ENCODE measurements around the gene ATP6V0B.

Gene ATP6V0B

GRCh38 chr1:43981135-43981491 lies 6.4 kb downstream of the ATP6V0B start:
- TF ChIP-seq CTCF (conservative IDR thresholded peaks at IDR 0.05; ENCODE audit: low read length), result no peak
- peak overlapping the region; percentile 79 for H3K4me3 ChIP-seq (ENCODE audit: low read length)
- DNase-seq (ENCODE audit: low read depth), result no peak

- no peak for TF ChIP-seq CTCF (conservative IDR thresholded peaks at IDR 0.05; ENCODE audit: low read length)
- DNase-seq (ENCODE audit: low read depth), result no peak
- no peak overlapping the region for H3K4me3 ChIP-seq (ENCODE audit: low read length)
Observed at GRCh38 chr1:43981636-43982035, 6.9 kb downstream of the ATP6V0B start.

GRCh38 chr1:43982241-43982640 lies 7.5 kb downstream of the ATP6V0B start:
- H3K4me3 ChIP-seq (ENCODE audit: low read length), result no peak overlapping the region
- DNase-seq (ENCODE audit: low read depth), result no peak
- no peak for TF ChIP-seq CTCF (conservative IDR thresholded peaks at IDR 0.05; ENCODE audit: low read length)

DNA sequence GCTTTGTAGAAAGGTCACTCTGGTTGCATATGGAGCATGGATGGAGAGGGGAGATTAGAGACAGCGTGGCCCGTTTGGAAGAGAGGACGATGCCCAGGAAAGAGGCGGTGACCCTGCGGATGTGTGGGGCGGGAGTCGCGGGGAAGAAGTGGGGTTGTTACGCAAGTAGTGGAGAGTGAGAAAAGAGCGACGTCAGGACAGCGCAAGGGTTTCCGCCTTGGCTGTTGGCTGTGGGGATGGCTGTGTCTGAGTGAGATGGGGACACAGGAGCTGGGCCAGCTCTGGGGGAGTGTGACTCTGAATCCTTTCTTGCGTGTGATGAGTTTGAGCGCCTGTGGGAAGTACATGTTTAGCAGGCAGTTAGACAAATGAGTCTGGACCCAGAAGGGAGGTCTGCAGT lies 8.0 kb downstream of the ATP6V0B start:
- TF ChIP-seq CTCF (conservative IDR thresholded peaks at IDR 0.05; ENCODE audit: low read length), result no peak
- no peak for DNase-seq (ENCODE audit: low read depth)
- H3K4me3 ChIP-seq (ENCODE audit: low read length), result no peak overlapping the region

DNA sequence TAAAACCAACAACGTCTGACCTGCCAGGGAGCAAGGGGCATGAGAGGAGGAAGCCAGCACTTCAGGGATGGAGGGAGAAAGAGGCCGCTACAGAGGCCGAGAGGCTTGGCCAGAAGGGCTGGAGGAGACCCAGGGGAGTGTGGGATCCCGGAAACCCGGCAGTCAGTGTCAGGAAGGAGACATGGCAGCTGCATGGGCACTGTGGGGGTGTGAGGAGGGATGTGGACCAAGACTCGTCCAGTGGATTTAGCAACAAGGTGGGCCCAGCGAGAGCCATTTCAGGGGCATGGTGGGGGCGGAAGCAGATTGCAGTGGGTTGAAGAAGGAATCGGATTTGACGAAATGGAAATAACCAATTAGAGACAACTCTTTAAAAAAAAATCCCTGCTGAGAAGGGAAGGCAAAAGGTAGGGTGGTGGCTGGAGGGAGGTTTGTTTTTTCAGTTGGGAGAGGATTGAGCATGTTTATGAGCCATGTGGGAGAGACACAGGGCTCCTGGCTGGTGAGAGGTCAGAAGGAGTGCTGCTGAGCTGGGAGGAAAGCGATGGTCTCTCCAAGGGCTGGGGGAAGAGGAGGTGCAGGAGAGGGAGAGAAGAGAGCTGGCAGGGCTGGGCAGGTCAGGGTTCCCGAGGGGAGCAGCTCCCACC lies 8.6 kb downstream of the ATP6V0B start:
- no peak overlapping the region for H3K4me3 ChIP-seq (ENCODE audit: low read length)
- DNase-seq (ENCODE audit: low read depth), result no peak
- no peak for TF ChIP-seq CTCF (conservative IDR thresholded peaks at IDR 0.05; ENCODE audit: low read length)

DNA sequence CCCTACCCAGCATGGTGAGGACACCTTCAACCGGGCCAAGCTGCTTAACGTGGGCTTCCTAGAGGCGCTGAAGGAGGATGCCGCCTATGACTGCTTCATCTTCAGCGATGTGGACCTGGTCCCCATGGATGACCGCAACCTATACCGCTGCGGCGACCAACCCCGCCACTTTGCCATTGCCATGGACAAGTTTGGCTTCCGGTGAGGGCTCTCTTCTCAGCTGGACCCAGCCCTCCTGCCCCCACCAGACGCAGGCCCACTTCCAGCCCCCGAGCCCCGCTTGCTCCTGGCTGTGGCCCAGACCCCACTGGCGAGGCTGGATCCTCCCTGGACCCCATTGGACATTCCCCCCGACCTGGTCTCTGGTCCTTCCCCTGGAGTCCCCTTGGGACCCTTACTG lies 10.1 kb downstream of the ATP6V0B start:
- no peak for TF ChIP-seq CTCF (conservative IDR thresholded peaks at IDR 0.05; ENCODE audit: low read length)
- no peak overlapping the region for H3K4me3 ChIP-seq (ENCODE audit: low read length)
- no peak for DNase-seq (ENCODE audit: low read depth)

GRCh38 chr1:43985984-43986595 lies 11.3 kb downstream of the ATP6V0B start:
- no peak overlapping the region for H3K4me3 ChIP-seq (ENCODE audit: low read length)
- no peak for TF ChIP-seq CTCF (conservative IDR thresholded peaks at IDR 0.05; ENCODE audit: low read length)
- DNase-seq (ENCODE audit: low read depth), result no peak

All from AG10803 (cell line).